HG02970 (cell line): Measurements from ENCODE around the gene MLC1.

Experiments used
- ATAC-seq: cut with Tn5 transposase; IDR thresholded peaks from one replicate; pipeline ENCODE4 v1.9.1; 2021; ENCODE audit warnings: mild to moderate bottlenecking, moderate library complexity, moderate number of reproducible peaks; ENCODE audit not compliant: unreplicated experiment, low FRiP score

MLC1 gene

DNA sequence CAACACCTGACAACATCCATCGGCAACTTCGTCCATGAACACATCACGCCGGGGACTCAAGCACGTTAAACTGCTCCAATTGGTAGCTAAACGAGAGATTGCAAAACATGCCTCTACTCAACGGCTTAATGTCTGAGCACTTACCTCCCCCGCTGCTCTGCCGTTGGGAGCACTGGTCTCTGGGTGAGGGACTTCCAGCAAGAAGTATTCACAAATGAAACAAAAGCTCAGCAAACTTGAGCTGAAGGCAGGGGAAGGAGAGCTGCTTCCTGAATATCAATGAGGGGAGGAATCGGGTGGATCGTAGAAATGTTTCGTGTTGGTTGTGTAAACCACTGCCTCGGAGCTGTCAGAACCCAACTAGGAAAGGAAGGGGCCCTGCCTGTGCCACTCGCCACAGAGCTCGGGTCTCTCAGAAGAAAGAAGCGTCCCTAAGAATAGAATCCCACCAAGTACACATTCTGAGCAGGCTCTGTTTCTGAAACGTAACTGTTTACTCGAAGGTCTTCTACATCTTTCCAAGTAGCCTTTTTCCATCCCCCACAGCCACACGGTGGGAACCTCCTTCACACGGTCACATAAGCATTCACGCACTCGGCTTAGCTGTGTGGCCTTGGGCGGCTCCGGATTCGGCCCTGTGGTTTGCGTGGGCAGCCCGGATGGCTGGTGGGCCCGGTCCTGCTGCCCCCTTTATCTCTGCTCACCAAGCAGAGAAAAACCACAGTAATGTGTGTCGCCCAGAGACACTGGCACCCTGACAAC is at the start of gene MLC1:
Gene MLC1, minus strand, starts transcription at position 216 of the 762 bp plus-strand sequence. CDS start 524 bp downstream, outside the sequence.
- no peak for ATAC-seq

DNA sequence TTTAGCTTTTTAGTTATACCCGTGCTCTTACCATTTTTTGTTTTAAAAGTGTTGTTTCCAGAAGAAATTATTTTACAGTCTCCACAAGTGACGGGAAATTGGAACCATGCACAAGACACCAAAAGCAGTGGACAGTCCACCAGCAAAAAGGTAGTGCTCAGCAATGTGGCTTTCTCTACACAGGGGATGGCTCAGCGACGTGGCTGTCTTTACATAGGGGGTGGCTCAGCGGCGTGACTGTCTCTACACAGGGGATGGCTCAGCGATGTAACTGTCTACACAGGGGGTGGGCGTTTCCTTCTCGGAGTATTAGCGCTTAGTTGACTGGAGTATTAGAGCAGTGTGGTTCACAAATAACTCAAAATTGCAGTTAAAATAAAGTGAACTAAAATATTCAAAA is 49.3 kb upstream of the MLC1 start:
- no peak for ATAC-seq

DNA sequence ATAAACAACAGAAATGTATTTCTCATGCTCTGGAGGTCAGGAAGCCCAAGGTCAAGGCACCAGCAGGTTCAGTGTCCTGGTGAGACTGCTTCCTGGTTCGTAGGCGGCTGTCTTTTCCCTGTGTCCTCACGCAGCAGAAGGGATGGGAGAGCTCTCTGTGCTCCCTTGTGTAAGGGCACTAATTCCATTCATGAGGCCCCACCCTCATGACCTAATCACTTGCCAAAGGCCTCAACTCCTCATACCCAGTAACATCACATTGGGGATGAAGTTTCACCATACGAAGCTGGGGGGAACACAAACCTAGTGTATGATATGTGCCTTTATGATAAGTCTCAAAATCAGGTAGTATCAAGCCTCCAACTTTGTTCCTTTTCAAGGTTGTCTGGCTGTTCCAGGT is 46.7 kb upstream of the MLC1 start:
- no peak for ATAC-seq

DNA sequence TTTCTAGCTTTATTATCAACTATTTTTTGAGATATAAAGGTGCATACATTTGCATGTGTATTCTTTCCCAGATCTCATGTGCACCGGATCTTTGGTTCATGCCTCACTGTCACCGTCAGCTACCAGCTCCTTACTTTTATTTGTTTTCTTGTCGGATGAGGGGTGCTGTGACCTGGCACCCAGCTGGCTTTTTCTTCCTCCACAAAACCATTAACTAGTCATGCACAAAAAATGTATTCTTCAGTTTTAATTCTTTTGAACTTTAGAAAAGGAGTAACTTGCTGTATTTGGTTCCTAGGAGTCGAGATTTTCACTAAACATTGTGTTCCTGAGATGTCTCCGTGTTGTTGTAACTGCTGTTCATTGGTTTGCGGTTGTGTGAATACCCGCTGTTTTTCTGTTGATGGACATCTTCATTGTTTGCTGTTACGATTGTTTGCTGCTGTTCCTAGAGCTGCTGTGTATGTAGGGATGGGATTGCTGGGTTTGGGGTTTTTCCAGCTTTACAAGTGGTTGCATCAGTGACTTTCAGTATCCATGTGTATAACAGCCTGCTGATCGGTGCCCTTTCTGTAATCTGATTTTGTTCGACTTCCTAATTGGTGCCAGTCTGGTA is 44.0 kb upstream of the MLC1 start:
- no peak for ATAC-seq

GRCh38 chr22:50125029-50125428 is 39.8 kb upstream of the MLC1 start:
- ATAC-seq = no peak

- no peak for ATAC-seq
These were observed 37.9 kb upstream of the MLC1 start for GRCh38 chr22:50123119-50123518.

DNA sequence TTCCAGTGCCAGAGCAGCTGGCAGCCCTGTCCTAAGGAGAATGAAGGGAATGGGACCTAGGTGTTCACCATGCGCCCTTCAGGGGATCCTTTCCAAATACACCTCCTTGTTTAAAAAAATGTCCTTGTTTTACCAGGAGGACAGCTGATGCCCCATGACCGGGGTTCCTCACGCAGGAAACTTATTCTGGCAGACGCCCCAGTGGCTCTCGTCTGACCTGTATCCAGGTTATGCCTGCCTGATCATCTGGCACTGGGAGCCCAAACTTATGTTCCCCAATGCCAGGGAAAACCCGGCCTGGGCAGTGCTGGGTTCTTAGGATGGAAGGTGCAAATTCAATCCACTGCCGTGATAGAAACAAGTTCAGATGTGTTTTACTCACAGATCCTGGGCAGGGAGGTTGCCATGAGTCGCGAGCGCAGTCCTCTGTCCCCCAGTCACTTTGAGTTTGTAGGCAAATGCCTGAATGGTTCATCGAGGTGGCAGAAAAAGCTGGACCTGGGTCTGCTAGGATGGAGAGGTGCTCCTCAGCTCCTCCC is 36.0 kb upstream of the MLC1 start:
- no peak for ATAC-seq

DNA sequence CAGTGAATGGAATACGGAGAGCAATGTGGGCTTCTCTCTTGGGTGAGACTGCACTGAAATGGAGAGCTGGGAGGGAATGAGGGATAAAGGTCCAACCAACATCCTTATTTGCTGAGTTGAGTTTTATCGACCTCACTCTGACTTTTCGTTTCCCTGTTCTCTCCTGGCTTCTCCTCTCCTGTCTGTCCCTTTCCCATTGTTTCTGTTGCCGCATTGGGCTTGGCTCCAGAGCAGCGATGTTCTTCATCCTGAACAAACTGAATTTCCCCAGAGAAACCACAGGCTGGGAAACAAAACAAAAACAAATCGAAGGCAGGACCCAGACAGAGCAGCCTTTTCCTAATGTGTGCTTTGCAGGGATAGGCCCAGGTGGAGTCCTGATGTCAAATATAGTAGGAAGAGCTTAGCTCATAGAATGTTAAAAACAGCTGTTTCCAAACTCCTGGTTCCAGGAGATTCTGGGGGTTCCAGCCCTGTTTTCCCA is 34.6 kb upstream of the MLC1 start:
- no peak for ATAC-seq

DNA sequence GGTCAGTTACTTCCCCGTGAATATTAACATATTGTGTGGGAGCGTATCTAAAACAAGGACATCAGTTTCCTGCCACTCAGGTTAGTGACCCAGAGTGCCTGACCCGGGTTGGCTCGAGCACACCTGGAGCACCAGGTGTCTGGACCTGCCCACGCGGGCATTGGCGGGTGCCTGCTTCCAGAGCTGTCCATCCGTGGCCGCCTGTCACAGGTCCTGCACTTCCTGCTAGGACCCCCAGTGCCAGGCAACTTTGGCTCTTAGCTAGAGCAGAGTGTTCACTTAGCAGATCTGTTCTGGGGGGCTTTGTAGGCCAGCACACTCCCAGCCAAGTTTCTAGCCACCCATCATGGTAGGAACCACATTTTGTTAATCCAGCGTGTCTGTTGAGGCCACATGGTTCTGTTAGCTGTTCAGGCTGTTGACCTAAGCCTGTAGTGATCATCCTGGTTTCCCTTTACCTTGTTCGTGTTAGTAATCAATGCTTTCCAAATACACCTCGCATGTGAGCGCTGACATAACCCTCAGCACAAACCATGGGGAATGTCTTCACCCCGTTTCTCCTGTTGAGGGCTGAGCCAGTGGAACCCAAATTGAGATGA is 34.0 kb upstream of the MLC1 start:
- no peak for ATAC-seq

DNA sequence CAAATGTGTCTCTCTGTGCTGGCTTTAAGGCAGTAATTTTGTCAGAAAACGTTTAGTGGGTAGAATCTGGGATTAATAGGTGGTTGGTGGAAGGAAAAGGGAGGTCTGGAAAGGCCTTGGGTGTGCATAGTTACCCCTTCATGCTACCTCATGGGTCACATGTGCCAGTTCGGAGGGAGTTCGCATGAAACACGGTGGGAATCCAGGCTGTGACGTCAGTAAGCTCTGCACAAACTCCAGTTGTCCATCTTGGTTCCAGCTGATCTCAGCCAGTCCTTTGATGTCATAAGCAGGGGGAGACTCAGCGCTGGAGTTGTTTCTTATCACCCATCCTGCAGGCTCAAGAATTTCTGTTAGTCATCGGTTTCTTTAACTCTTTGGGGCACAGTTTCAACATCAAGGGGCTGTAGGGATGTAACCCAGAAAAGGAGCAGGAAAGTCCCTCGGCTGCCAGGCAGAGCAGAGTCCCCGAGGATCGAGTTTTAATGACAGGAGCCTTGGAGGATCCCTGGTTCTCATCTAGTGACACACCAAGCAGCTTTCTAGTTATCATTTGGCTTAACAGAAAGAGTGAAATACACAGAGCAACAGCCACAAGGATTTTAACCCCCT is 33.4 kb upstream of the MLC1 start:
- no peak for ATAC-seq

DNA sequence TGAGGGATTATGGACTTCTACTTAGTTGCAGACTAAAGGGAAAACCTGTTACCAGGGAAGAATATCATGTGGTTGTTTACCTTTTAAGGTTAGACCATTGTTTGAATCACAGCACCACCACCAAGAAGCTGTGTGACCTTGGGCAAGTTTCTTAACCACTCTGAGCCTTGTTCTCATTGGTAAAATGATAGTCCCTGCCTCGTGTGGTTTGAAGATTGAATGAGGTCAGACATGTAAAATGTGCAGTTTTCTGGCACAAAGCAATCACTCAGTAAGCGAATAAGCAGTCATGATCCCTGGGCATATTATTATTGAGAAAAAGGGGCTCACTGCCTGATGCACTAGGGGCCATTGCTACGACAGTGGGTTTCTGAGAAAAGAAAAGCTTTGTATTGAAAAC is 32.9 kb upstream of the MLC1 start:
- ATAC-seq = no peak

- ATAC-seq = no peak
These were observed 32.0 kb upstream of the MLC1 start for GRCh38 chr22:50117168-50117762.

DNA sequence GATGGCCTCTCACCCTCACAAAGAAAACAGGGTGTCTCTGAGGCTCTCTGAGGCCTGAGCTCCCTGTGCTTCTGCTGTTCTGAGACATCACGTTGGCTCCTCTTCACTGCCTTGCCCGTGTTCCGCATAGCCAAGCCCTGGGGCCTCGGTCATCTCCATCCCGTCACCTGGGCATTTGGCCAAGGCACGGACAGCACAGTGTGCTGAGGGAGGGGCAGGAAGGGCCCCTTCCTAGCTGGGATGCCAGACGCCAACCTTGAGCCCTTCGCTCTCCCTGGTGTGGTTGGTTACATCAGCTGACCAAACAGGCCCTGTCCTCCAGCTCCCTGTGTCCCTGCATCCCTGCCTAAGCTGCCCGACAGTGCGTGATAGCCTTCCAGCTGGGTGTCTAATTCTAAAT is 30.5 kb upstream of the MLC1 start:
- no peak for ATAC-seq

DNA sequence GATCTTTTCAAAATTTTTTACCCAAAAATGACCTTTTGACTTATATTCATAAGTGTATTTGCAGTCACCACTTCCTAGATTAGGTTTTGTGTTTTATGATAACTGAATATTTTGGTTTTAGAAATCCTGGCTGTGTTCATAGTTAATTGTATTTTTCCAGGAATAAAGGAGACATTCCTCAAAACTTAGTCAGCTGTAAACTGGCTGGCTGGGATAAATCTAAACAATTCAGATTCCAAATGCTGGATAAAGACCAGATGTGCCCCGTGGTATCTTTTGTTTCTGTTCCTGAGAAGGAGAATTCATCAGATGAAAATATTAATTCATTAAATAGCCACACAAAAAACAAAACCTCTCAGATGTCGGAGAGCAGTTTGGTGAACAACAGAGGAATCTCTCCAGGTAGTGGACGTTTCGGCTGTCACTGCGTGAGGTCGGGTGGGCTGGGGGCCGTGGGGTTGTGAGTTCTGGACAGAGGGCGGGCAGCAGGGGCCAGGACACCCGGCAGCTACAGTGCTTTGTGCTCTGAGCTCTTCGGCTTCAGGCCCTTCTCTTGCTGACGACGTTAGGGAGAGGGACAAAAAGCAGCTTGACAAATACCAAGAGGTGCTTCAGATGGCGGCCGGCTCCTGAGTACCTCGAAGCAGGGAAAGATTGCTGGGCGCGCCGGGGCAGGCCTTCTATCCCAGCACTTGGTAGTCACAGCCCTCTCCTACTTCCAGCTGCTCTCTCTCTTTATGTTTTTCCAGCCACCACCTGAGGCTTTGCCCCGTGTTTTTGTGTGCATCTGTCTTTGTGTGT is 29.2 kb upstream of the MLC1 start:
- ATAC-seq = no peak

- no peak for ATAC-seq
These were observed 27.2 kb upstream of the MLC1 start for GRCh38 chr22:50112151-50113118.

DNA sequence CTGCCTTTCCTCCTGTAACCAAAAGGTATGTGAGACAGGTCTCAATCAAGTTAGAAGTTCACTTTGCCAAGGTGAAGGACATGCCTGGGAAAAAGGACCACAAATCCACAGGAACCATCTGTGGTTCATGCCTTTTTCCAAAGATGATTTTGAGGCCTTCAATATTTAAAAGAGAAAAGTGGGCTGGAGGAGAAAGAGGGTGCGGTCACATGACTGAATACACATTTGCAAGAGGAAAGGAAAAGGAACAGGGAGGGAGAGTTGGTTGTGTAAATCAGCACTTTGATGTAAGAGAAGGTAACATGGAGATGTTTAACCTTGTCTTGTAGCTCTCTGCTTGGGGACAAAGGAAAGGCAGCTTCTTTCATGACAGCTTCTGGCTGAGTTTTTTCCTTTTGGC is 25.8 kb upstream of the MLC1 start:
- no peak for ATAC-seq

DNA sequence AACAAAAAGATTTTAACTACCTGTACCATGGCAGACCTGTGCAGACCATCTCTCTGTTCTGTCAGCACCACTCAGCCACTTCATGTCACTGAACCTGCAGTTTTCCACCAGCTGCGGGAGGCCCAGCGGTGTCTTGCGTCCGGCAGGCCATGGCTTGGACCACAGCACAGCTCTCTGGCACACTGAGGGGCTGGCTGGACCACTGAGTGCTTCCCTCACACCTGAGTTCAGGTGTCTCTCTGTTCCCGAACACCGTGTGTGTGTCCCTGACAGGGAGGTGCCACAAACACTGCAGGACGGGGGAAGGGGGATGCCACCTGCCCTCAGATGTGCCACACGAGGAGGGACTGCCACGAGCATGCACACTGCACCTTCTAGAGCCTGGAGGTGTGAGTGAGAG is 22.3 kb upstream of the MLC1 start:
- no peak for ATAC-seq

DNA sequence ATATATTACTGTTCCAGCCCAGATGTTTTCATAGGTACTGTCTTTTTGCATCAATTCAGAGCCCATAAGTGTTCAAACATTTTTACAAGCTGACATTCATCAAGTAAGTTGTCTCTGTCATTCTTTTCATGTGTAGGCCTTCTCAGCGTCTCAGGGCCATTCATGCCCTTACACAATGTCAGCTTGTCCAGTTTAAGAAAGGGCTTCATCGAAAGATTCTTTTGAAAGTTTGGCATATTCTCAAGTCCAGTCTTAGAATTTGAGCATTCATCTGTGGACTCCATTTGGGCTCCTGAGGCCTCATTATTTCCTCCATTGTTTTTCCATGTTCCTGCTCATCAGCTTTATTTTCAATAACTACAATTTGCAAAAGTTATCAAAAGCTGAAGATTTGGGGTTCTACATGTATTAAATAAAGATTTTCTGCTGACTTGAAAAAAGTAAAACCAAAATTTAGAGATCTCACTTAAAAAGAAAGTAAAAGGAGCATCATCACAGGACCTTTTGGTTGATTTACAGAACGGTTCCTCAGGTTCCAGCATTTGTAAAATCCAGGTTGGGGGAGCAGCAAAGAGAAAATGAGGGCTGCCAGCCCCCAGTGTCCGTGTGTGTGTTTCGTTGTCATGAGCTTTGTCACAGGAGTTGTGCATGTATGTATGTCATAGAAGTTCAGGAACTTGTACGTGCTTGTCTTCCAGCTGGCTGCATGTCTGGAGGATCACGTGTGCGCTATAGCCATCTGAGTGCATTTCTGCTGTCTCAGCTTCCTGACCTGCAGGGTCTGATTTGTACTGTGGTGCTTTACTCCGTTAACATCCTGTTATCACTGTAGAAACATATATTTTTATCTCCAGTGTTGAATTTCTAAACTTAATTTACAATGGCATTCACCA is 20.2 kb upstream of the MLC1 start:
- no peak for ATAC-seq
